ENCODE measurements around the gene CDH4. TPM values are rescaled to one million over a fixed set of nuclear protein-coding genes. Genes with fewer than 3 reads are reported as not detected.

CDH4 gene
- total RNA-seq, 1 experiment from 2014 or later = not detected

DNA sequence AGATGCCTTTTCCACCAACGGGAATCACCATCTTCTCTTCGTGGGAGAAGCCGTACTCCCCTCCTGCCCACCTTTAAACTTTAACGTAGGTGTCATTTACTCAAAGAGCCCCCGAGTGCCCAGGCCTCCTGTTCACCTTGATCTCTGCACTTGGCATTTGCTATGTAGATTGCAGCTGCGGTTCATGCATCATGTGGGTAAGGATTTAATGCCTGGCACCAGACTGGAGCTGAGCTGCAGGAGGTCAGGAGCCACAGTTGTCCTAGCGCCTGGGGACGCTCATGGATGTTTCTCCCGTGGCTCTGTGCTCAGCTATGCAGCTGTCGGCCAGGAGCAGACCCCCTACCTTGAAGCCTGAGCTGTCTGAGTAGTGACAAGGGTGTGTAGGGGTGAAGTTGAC is 133.7 kb downstream of the CDH4 start:
- Histone ChIP-seq H3K9me2 (ENCODE audit: insufficient read depth) (no peaks in the 10 kb centered on the region), H3K4me2 (no peak overlapping the region), H3K27ac (no peak overlapping the region), H3K27me3 (ENCODE audit: insufficient read depth, low read depth) (peaks cover 66% of the 10 kb centered on the region), H3F3A (ENCODE audit: insufficient read depth, low read depth) (no peaks in the 10 kb centered on the region), H3K36me3 (ENCODE audit: low read depth) (no peaks in the 10 kb centered on the region), H2AFZ (no peak overlapping the region), H4K20me1 (ENCODE audit: insufficient read depth) (no peaks in the 10 kb centered on the region), H3K9me3 (ENCODE audit: insufficient read depth, low read depth) (no peaks in the 10 kb centered on the region), H3K4me3 (no peak overlapping the region), H3K4me1 (replicated peaks; ENCODE audit: insufficient read depth) (no peaks in the 10 kb centered on the region), H3K79me2 (ENCODE audit: low read depth) (no peaks in the 10 kb centered on the region)
- no TSS peak for BruUV-seq (replicated peaks)
- POLR2A ChIA-PET (ENCODE audit: unreplicated experiment) = no interaction called here
- DNase-seq = no peak
- CTCF ChIA-PET = no interaction called here
- no peak for TF ChIP-seq EZH2 (IDR thresholded peaks at IDR 0.05; ENCODE audit: low read depth)
- TF ChIP-seq, protein P1, sequence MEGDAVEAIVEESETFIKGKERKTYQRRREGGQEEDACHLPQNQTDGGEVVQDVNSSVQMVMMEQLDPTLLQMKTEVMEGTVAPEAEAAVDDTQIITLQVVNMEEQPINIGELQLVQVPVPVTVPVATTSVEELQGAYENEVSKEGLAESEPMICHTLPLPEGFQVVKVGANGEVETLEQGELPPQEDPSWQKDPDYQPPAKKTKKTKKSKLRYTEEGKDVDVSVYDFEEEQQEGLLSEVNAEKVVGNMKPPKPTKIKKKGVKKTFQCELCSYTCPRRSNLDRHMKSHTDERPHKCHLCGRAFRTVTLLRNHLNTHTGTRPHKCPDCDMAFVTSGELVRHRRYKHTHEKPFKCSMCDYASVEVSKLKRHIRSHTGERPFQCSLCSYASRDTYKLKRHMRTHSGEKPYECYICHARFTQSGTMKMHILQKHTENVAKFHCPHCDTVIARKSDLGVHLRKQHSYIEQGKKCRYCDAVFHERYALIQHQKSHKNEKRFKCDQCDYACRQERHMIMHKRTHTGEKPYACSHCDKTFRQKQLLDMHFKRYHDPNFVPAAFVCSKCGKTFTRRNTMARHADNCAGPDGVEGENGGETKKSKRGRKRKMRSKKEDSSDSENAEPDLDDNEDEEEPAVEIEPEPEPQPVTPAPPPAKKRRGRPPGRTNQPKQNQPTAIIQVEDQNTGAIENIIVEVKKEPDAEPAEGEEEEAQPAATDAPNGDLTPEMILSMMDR (conservative IDR thresholded peaks at IDR 0.05) = no peak
- intact Hi-C loops (cut with micrococcal nuclease; ENCODE audit: unreplicated experiment) = no loop called here

DNA sequence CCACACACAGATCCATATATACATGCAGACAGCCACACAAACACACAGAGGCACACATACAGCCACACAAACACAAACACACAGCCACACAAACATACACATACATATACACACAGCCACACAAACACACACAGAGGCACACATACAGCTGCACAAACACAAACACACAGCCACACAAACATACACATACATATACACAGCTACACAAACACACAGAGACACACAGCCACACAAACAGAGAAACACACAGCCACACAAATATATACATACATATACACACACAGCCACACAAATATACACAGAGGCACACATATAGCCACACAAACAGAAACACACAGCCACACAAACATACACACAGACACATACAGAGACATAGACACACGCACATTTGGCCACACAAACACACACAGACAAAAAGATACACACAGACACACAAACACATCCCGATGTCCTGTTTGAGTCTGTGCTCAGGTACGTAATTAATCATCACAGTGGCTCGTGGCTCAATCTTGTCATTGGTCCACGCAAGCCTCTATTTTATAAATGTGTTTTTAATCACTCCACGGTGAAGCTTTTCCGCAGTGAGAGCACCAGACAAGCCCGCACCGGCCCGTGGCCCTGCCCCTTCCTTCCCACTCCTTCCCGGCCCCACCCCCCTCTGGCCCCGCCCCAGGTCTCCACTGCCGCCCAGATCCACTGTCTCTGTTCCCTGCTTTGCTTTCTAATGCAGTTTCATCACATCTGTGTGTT is 135.3 kb downstream of the CDH4 start:
- no peak overlapping the region for H3K27ac ChIP-seq
- TF ChIP-seq EZH2 (IDR thresholded peaks at IDR 0.05; ENCODE audit: low read depth) = no peak
- TF ChIP-seq, protein P1 (conservative IDR thresholded peaks at IDR 0.05) = no peak
- ChIA-PET CTCF (no interaction called here), POLR2A (ENCODE audit: unreplicated experiment) (no interaction called here)
- no peaks in the 10 kb centered on the region for H3K9me3 ChIP-seq (ENCODE audit: insufficient read depth, low read depth)
- H4K20me1 ChIP-seq (ENCODE audit: insufficient read depth) = no peaks in the 10 kb centered on the region
- H3K4me2 ChIP-seq = no peak overlapping the region
- no peak overlapping the region for H2AFZ ChIP-seq
- peaks cover 71% of the 10 kb centered on the region for H3K27me3 ChIP-seq (ENCODE audit: insufficient read depth, low read depth)
- no TSS peak for BruUV-seq (replicated peaks)
- no peaks in the 10 kb centered on the region for H3K9me2 ChIP-seq (ENCODE audit: insufficient read depth)
- H3K79me2 ChIP-seq (ENCODE audit: low read depth) = no peaks in the 10 kb centered on the region
- DNase-seq = no peak
- no peaks in the 10 kb centered on the region for H3F3A ChIP-seq (ENCODE audit: insufficient read depth, low read depth)
- H3K36me3 ChIP-seq (ENCODE audit: low read depth) = no peaks in the 10 kb centered on the region
- H3K4me1 ChIP-seq (replicated peaks; ENCODE audit: insufficient read depth) = no peaks in the 10 kb centered on the region
- no peak overlapping the region for H3K4me3 ChIP-seq
- intact Hi-C loops (cut with micrococcal nuclease; ENCODE audit: unreplicated experiment) = no loop called here

DNA sequence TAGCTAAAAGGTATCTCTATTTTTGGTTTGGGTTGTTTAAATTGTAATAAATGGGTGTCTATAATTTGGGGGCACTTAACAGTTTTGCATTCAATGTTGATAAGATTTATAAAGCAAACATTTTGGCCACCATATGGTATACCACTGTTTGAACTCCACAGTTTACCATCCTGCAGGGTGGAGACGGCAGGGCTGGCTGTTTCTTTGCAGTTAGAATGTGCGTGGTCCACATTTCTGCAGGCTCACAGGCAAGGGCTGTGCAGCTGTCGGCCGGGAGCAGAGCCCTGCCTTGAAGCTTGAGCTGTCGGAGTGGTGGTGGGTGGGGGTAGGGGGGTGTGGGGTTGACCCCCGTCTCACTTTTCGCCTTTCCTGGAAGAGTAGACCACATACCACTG is 135.9 kb downstream of the CDH4 start:
- no peaks in the 10 kb centered on the region for H3K9me2 ChIP-seq (ENCODE audit: insufficient read depth)
- H3K4me2 ChIP-seq = no peak overlapping the region
- H2AFZ ChIP-seq = no peak overlapping the region
- no peaks in the 10 kb centered on the region for H4K20me1 ChIP-seq (ENCODE audit: insufficient read depth)
- ChIA-PET CTCF (no interaction called here), POLR2A (ENCODE audit: unreplicated experiment) (no interaction called here)
- BruUV-seq (replicated peaks) = no TSS peak
- no peak for DNase-seq
- no peaks in the 10 kb centered on the region for H3K4me1 ChIP-seq (replicated peaks; ENCODE audit: insufficient read depth)
- H3K4me3 ChIP-seq = no peak overlapping the region
- H3K27ac ChIP-seq = no peak overlapping the region
- no peaks in the 10 kb centered on the region for H3K79me2 ChIP-seq (ENCODE audit: low read depth)
- TF ChIP-seq EZH2 (IDR thresholded peaks at IDR 0.05; ENCODE audit: low read depth) = no peak
- TF ChIP-seq, protein P1 (conservative IDR thresholded peaks at IDR 0.05) = no peak
- intact Hi-C loops (cut with micrococcal nuclease; ENCODE audit: unreplicated experiment) = no loop called here
- no peaks in the 10 kb centered on the region for H3F3A ChIP-seq (ENCODE audit: insufficient read depth, low read depth)
- H3K9me3 ChIP-seq (ENCODE audit: insufficient read depth, low read depth) = no peaks in the 10 kb centered on the region
- H3K27me3 ChIP-seq (ENCODE audit: insufficient read depth, low read depth) = peaks cover 73% of the 10 kb centered on the region
- H3K36me3 ChIP-seq (ENCODE audit: low read depth) = no peaks in the 10 kb centered on the region
